ENCODE results near the gene AMBRA1.

AMBRA1 gene

GRCh38 chr11:46499821-46500220 lies 94.0 kb downstream of the AMBRA1 start:
- no peak for FAIRE-seq

GRCh38 chr11:46498968-46499367 lies 94.9 kb downstream of the AMBRA1 start:
- no peak for FAIRE-seq

- FAIRE-seq: no peak
Observed at GRCh38 chr11:46498179-46498578, 95.6 kb downstream of the AMBRA1 start.

- FAIRE-seq: no peak
Observed at GRCh38 chr11:46497498-46497897, 96.3 kb downstream of the AMBRA1 start.

GRCh38 chr11:46493791-46494190 lies 100.0 kb downstream of the AMBRA1 start:
- no peak for FAIRE-seq

- FAIRE-seq: no peak
Observed at GRCh38 chr11:46492532-46492931, 101.3 kb downstream of the AMBRA1 start.

GRCh38 chr11:46491661-46492330 lies 102.0 kb downstream of the AMBRA1 start:
- FAIRE-seq: no peak

GRCh38 chr11:46490666-46491065 lies 103.2 kb downstream of the AMBRA1 start:
- no peak for FAIRE-seq

- no peak for FAIRE-seq
Observed at GRCh38 chr11:46489656-46490560, 103.9 kb downstream of the AMBRA1 start.

- no peak for FAIRE-seq
Observed at GRCh38 chr11:46485856-46486443, 107.9 kb downstream of the AMBRA1 start.

GRCh38 chr11:46484101-46484500 lies 109.7 kb downstream of the AMBRA1 start:
- FAIRE-seq: no peak

GRCh38 chr11:46480909-46481308 lies 112.9 kb downstream of the AMBRA1 start:
- no peak for FAIRE-seq

- FAIRE-seq: no peak
Observed at GRCh38 chr11:46480166-46480726, 113.6 kb downstream of the AMBRA1 start.

- FAIRE-seq: no peak
Observed at GRCh38 chr11:46479601-46480000, 114.2 kb downstream of the AMBRA1 start.

- no peak for FAIRE-seq
Observed at GRCh38 chr11:46478196-46478595, 115.6 kb downstream of the AMBRA1 start.

GRCh38 chr11:46477136-46477535 lies 116.7 kb downstream of the AMBRA1 start:
- FAIRE-seq: no peak

- no peak for FAIRE-seq
Observed at GRCh38 chr11:46475926-46476545, 117.8 kb downstream of the AMBRA1 start.

GRCh38 chr11:46475051-46475925 lies 118.5 kb downstream of the AMBRA1 start:
- no peak for FAIRE-seq

GRCh38 chr11:46472662-46472994 lies 121.2 kb downstream of the AMBRA1 start:
- no peak for FAIRE-seq

- no peak for FAIRE-seq
Observed at GRCh38 chr11:46471943-46472661, 121.7 kb downstream of the AMBRA1 start.

- FAIRE-seq: no peak
Observed at GRCh38 chr11:46469926-46470325, 123.9 kb downstream of the AMBRA1 start.
